Measurements from ENCODE around the gene PLCB3.

- no peak for TF ChIP-seq EP300 (IDR thresholded peaks at IDR 0.05; ENCODE audit: low read depth)
- peak in 2 of 5 experiments; percentile 10 to 15 for TF ChIP-seq CTCF (IDR thresholded peaks at IDR 0.05)
- TF ChIP-seq POLR2A (IDR thresholded peaks at IDR 0.05) = peak; percentile 74
Observed at GRCh38 chr11:64305691-64306562, 54.6 kb downstream of the PLCB3 start.
